Bronchial epithelial cell (primary cell): Measurements from ENCODE around the gene CDC25B. TPM values are rescaled to one million over a fixed set of nuclear protein-coding genes. Genes with fewer than 3 reads are reported as not detected.
A peak's percentile ranks its signal among the peaks of the same experiment; 100 is the strongest.

Experiments
- DNase-seq: peaks from one replicate; pipeline ENCODE4 v3.0.0-alpha.2; 2010; ENCODE audit warnings: low read depth
- FAIRE-seq: peaks from 2 replicates; lab custom pipeline; 2011; peaks lifted over from hg19 to GRCh38; lab: Jason Lieb, UNC
- H3K27me3 ChIP-seq: 2 replicates; pipeline ENCODE4 v1.5.1; 2011; ENCODE audit warnings: low read length; ENCODE audit not compliant: control insufficient read depth, insufficient read depth
- H3K36me3 ChIP-seq: 2 replicates; pipeline ENCODE4 v1.5.1; 2011; ENCODE audit warnings: low read length; ENCODE audit not compliant: control insufficient read depth, insufficient read depth
- H3K4me3 ChIP-seq: 2 replicates; pipeline ENCODE4 v1.5.1; 2011; ENCODE audit warnings: mild to moderate bottlenecking, low read depth, low read length, control low read depth
- CTCF ChIP-seq: IDR thresholded peaks from 2 replicates; pipeline ENCODE4 v1.5.1; 2011; ENCODE audit warnings: mild to moderate bottlenecking, moderate library complexity, low read length, control low read depth, inconsistent platforms; ENCODE audit not compliant: insufficient read depth, severe bottlenecking
- total RNA-seq: library from RNA; depleted of rRNA; stranded (reverse); fragments of >200 nt; gene quantifications from 2 replicates; pipeline ENCODE4 v1.2.1, GENCODE V29; 2014

The CDC25B gene
- total RNA-seq, 1 donor from 2014 or later: 17.9 TPM

- TF ChIP-seq CTCF: no peak
- FAIRE-seq (no peak), DNase-seq (no peak)
- peaks cover 5% of the 10 kb centered on the region for H3K36me3 ChIP-seq
- peaks cover 3% of the 10 kb centered on the region for H3K27me3 ChIP-seq
- H3K4me3 ChIP-seq: no peak overlapping the region
Measured at GRCh38 chr20:3782597-3782996, 13.5 kb upstream of the CDC25B start.

GRCh38 chr20:3783068-3783489 lies 13.0 kb upstream of the CDC25B start:
- TF ChIP-seq CTCF: no peak
- H3K4me3 ChIP-seq: no peak overlapping the region
- H3K27me3 ChIP-seq: peaks cover 3% of the 10 kb centered on the region
- FAIRE-seq (no peak), DNase-seq (no peak)
- H3K36me3 ChIP-seq: peaks cover 5% of the 10 kb centered on the region

GRCh38 chr20:3783511-3784195 lies 12.5 kb upstream of the CDC25B start:
- H3K4me3 ChIP-seq: no peak overlapping the region
- FAIRE-seq: peak; percentile 82

GRCh38 chr20:3784216-3784853 lies 11.8 kb upstream of the CDC25B start:
- DNase-seq (no peak), FAIRE-seq (no peak)
- H3K27me3 ChIP-seq: no peaks in the 10 kb centered on the region
- H3K36me3 ChIP-seq: peaks cover 5% of the 10 kb centered on the region
- H3K4me3 ChIP-seq: no peak overlapping the region
- no peak for TF ChIP-seq CTCF

More at GRCh38 chr20:3783511-3784195, 12.5 kb upstream of the CDC25B start:
- peaks cover 5% of the 10 kb centered on the region for H3K36me3 ChIP-seq
- TF ChIP-seq CTCF: no peak
- no peak for DNase-seq
- peaks cover 2% of the 10 kb centered on the region for H3K27me3 ChIP-seq

GRCh38 chr20:3784863-3785239 lies 11.3 kb upstream of the CDC25B start:
- peaks cover 5% of the 10 kb centered on the region for H3K36me3 ChIP-seq
- H3K27me3 ChIP-seq: no peaks in the 10 kb centered on the region
- H3K4me3 ChIP-seq: peak overlapping the region; percentile 52
- FAIRE-seq: peak; percentile 83
- TF ChIP-seq CTCF: no peak
- no peak for DNase-seq
